Skin epidermis (tissue), 12 donors: ENCODE measurements around the gene SYCE1L.
"Not testable (repeated sequence)": the region's sequence is repeated elsewhere in the genome, so short reads cannot be mapped to it uniquely, and the experiment has no call there.

Experiments used
- H3K27ac ChIP-seq, 21 experiments: fragments of 200-600 bp; sonication (generic) in 11 of 21; one replicate each; pipeline ENCODE4 v1.5.0; 2020; ENCODE audit warnings: mild to moderate bottlenecking in 3 of 21, inconsistent platforms in 2 of 21, moderate library complexity in 2 of 21
- H3K4me3 ChIP-seq, 7 experiments: fragments of 200-600 bp; sonication (generic) in 2 of 7; one replicate each; pipeline ENCODE4 v1.5.0; 2020; ENCODE audit warnings: inconsistent platforms in 2 of 7, mild to moderate bottlenecking in 2 of 7, moderate library complexity in 1 of 7

Gene SYCE1L, protein sequence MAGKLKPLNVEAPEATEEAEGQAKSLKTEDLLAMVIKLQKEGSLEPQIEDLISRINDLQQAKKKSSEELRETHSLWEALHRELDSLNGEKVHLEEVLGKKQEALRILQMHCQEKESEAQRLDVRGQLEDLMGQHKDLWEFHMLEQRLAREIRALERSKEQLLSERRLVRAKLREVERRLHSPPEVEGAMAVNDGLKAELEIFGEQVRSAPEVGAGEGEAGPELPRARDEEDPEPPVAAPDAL

DNA sequence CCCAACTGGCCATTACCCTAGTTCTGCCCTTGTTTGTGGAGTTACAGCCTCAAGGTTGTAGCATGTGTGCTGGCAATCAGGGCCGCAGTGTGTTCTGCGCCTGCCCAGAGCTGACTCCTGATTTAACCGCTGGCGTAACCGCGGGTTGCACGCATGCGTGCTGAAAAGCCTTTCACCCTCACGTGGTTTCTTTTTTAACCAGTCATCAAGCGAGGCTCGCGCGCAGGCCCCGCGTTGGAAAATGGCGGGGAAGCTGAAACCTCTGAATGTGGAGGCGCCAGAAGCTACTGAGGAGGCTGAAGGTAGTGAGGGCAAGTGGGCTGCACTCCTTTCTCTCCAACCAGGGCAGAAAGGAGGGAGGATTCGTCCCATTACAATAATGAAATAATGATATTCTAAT is at the start of gene SYCE1L:
TSS of gene SYCE1L (plus strand) at position 198 of the 400 bp plus-strand sequence. CDS start at position 242, 44 bp downstream.
- H3K4me3 ChIP-seq, result no peak within 1 kb of the TSS
- no peak within 1 kb of the TSS for H3K27ac ChIP-seq

DNA sequence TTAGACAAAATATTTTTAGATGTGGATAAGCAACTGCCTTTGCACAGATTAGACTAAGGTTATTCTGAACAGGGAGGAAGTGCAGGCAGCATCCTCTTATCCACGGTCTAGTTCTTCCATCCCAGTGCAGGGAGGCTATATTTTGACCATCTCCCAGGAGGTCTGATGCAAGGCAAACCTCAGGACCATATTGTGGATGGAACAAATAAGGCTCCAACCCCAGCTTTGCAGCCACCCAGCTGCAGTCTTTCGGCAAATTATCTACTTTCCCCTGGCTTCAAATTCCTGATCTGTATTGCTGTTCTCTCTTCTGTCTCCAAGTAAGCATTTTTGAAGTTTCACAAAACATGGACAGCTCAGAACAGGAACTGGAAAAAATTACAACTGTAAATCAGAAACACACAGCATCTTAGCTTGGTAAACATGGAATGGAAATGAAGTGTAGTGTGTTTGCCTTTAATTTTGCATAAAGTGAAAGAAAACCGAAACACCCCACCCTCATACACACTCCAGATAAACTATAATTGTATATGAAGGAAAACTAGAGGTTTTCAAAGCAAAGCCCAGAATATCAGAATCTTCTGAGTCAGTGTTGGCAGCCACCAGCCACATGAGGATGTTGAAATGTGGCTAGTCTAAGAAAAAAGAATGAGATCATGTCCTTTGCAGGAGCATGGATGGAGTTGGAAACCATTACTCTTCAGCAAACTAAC is 41.7 kb upstream of the SYCE1L start:
- Histone ChIP-seq H3K4me3 (no peak overlapping the region), H3K27ac (no peak overlapping the region)

GRCh38 chr16:77158293-77158692 is 40.9 kb upstream of the SYCE1L start:
- Histone ChIP-seq H3K4me3 (no peak overlapping the region), H3K27ac (peak overlapping the region in 1 of 21 experiments; percentile 23)

- Histone ChIP-seq H3K27ac (no peak overlapping the region), H3K4me3 (no peak overlapping the region)
Measured at GRCh38 chr16:77165006-77165405, 34.2 kb upstream of the SYCE1L start.

- not testable (repeated sequence) for H3K27ac ChIP-seq, H3K4me3 ChIP-seq
Measured at GRCh38 chr16:77165536-77166236, 33.5 kb upstream of the SYCE1L start.

- Histone ChIP-seq H3K4me3 (no peak overlapping the region), H3K27ac (no peak overlapping the region)
Measured at GRCh38 chr16:77166726-77167125, 32.5 kb upstream of the SYCE1L start.

- H3K4me3 ChIP-seq, result no peak overlapping the region
Measured at GRCh38 chr16:77168901-77169300, 30.3 kb upstream of the SYCE1L start.

DNA sequence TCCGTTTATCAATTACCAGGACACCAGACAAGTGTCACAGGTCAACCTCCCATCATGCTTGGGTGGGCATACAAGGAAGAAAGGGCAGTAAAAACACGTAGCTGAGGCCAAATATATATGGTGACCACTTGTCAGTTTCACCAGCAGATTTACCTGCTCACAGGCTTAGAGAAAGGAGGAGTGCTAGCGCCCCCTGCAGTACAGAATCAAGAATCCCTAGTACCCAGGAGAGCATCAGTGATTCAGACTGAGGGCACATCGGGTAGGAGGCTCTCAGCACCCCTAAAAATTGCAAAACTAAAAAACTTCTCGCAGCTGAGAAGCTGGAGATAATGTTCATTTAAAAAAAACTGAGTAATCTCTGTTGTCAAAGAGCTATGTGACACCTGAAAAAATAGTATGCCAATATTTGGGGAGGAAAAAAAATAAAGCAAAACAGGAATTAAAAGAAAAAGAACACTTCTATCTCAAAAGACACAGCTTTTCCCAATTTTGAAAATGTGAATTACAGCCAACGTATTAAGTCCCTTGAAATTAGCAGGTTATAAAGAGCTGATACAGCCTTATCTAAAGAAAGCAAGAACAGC is 29.5 kb upstream of the SYCE1L start:
- Histone ChIP-seq H3K27ac (no peak overlapping the region), H3K4me3 (no peak overlapping the region)

More at GRCh38 chr16:77168901-77169300, 30.3 kb upstream of the SYCE1L start:
- H3K27ac ChIP-seq, result no peak overlapping the region

DNA sequence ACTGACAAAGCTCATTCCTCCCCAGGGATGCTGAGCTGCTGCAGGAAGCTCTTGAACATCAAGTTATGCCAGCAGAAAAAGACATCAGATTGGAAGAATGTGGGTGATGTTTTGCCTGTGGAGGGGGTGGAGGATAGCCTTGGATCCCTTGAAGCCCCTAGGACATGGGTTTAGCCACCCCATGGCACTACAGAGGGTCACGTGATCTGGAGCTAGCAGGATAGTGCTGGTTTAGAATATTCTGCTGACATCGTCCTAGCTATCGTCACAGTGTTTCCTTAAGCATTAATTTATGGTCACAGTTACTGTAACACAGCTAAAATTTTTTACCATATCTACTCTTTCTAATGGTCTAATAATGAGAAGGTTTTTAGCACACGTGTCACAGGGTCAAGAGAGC is 28.4 kb upstream of the SYCE1L start:
- no peak overlapping the region for H3K27ac ChIP-seq
- H3K4me3 ChIP-seq, result no peak overlapping the region

DNA sequence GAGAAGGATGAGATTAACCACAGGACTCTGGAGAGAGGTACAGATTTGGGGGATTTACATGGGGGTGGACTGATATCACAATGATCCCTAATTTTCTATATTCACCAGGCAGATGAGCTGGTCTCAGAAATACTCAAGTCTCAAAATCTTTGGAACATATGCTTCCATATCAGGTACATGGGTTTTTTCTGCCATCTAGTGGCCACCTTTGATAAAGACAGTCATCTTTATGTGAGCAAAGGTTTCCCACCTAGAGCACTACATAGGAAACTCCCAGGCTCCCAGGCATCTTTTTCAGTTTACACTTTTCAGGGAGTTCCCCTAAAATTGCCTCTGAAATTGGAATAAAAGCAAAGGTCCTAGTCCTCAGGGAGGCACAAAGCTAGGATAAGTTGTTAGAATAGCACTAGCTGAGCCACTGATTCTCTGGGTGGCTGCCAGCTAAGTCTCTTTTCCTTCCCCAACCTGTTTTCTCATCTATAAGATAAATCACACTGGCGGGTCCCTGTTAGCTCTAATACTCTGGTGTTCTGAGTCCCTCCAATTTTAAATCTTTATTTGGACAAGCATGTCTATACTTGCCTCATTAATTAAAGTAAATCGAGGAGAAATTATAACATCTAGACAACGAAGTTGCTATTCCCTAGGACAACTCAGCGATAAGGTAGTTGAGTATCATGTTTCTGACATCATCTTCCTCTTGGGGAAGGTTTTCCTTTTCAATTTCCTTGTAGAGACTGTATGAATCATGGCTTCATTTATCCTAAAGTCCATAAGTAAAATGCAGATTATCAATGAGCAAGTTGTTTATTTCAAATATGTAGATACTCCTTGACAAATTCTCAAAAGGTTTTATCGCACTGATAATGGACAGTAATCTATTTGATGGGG is 27.2 kb upstream of the SYCE1L start:
- Histone ChIP-seq H3K27ac (no peak overlapping the region), H3K4me3 (no peak overlapping the region)

- Histone ChIP-seq H3K27ac (no peak overlapping the region), H3K4me3 (no peak overlapping the region)
Measured at GRCh38 chr16:77172951-77173350, 26.3 kb upstream of the SYCE1L start.

GRCh38 chr16:77183137-77183536 is 16.1 kb upstream of the SYCE1L start:
- Histone ChIP-seq H3K27ac (no peak overlapping the region), H3K4me3 (no peak overlapping the region)

GRCh38 chr16:77186298-77186697 is 12.9 kb upstream of the SYCE1L start:
- H3K27ac ChIP-seq, result not testable (repeated sequence)

GRCh38 chr16:77190190-77190477 is 9.1 kb upstream of the SYCE1L start:
- Histone ChIP-seq H3K4me3 (peak overlapping the region; percentile 68 to 91 (median 86)), H3K27ac (peak overlapping the region; percentile 56 to 98 (median 95))

More at GRCh38 chr16:77186298-77186697, 12.9 kb upstream of the SYCE1L start:
- not testable (repeated sequence) for H3K4me3 ChIP-seq

GRCh38 chr16:77190478-77191258 is 8.5 kb upstream of the SYCE1L start, which contains the start of gene MON1B:
TSS of gene MON1B (plus strand) at chr16:77191190. CDS start at chr16:77191486, 296 bp downstream.
- Histone ChIP-seq H3K27ac (peak within 1 kb of the TSS; percentile 56 to 98 (median 95)), H3K4me3 (peak within 1 kb of the TSS; percentile 68 to 91 (median 86))

DNA sequence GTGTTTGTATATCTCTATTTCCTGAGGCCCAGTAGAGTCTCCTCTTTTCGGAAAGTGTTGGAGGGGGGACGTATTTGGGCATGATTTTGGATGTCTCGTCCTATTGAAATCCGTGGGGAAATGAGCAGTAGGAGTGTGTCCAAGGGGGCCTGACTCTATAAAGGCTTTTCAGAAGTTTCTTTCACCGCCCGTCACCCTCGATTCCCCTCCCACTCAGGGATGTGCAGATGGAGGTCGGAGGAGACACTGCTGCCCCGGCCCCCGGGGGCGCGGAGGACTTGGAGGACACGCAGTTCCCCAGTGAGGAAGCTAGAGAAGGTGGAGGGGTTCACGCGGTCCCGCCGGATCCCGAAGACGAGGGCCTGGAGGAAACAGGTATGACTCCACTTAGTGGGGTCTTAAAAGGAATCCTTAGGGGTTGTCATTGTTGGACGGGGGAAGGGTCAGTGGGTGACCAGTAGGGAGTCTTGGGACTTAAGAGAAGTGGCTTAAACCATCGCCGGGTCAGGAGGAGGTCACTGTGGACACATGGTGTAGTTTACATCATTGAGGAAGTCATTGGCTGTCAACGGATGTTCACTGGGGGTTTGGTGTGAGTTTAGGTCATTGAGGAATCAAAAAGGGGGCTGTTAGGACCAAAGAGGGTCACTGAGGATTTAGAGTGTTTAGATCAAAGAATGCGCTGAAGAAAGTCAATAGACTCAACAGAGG is 7.8 kb upstream of the SYCE1L start:
- Histone ChIP-seq H3K27ac (peak overlapping the region; percentile 37 to 98 (median 95)), H3K4me3 (peak overlapping the region; percentile 68 to 91 (median 86))

- H3K27ac ChIP-seq, result no peak overlapping the region
- no peak overlapping the region for H3K4me3 ChIP-seq
Measured at GRCh38 chr16:77193377-77193776, 5.8 kb upstream of the SYCE1L start.
